GM21423 (cell line): ENCODE data around the gene SCO2.
"Not testable (repeated sequence)": the region's sequence is repeated elsewhere in the genome, so short reads cannot be mapped to it uniquely, and the experiment has no call there.

Experiments
- ATAC-seq: cut with Tn5 transposase; IDR thresholded peaks from one replicate; pipeline ENCODE4 v1.9.1; 2021; ENCODE audit warnings: mild to moderate bottlenecking, moderate library complexity; ENCODE audit not compliant: unreplicated experiment

SCO2 gene

GRCh38 chr22:50522208-50522805 is 3.1 kb downstream of the SCO2 start:
- ATAC-seq = no peak

- no peak for ATAC-seq
Measured at GRCh38 chr22:50521710-50522109, 3.7 kb downstream of the SCO2 start.

GRCh38 chr22:50520826-50521453 is 4.5 kb downstream of the SCO2 start:
- ATAC-seq = no peak

- ATAC-seq = not testable (repeated sequence)
Measured at GRCh38 chr22:50520184-50520583, 5.2 kb downstream of the SCO2 start.

GRCh38 chr22:50519151-50519550 is 6.2 kb downstream of the SCO2 start:
- ATAC-seq = no peak

GRCh38 chr22:50518606-50519005 is 6.8 kb downstream of the SCO2 start:
- no peak for ATAC-seq

GRCh38 chr22:50517495-50518260 is 7.7 kb downstream of the SCO2 start:
- no peak for ATAC-seq

GRCh38 chr22:50516891-50517290 is 8.5 kb downstream of the SCO2 start:
- no peak for ATAC-seq

GRCh38 chr22:50516068-50516467 is 9.3 kb downstream of the SCO2 start:
- no peak for ATAC-seq

GRCh38 chr22:50513175-50513574 is 12.2 kb downstream of the SCO2 start:
- ATAC-seq = no peak

- ATAC-seq = no peak
Measured at GRCh38 chr22:50508897-50509296, 16.5 kb downstream of the SCO2 start.

- ATAC-seq = peak; percentile 63
Measured at GRCh38 chr22:50507991-50508884, 17.2 kb downstream of the SCO2 start, which contains the start of gene NCAPH2. NCAPH2 (plus strand) TSS chr22:50508224; CDS start chr22:50508338, 114 bp downstream.

- ATAC-seq = peak; percentile 60
Measured at GRCh38 chr22:50507421-50507990, 17.9 kb downstream of the SCO2 start, which contains the start of gene LMF2. LMF2 (minus strand) TSS chr22:50507702; CDS start chr22:50507675, 27 bp downstream.

GRCh38 chr22:50506611-50507420 is 18.6 kb downstream of the SCO2 start:
- ATAC-seq = no peak

GRCh38 chr22:50505776-50506610 is 19.4 kb downstream of the SCO2 start:
- ATAC-seq = no peak

- ATAC-seq = no peak
Measured at GRCh38 chr22:50505276-50505775, 20.1 kb downstream of the SCO2 start.

GRCh38 chr22:50504369-50505211 is 20.8 kb downstream of the SCO2 start:
- ATAC-seq = no peak
